GM19193 (cell line): Measurements from ENCODE around the gene NDUFA5.

Experiments
- POLR2A ChIP-seq: IDR thresholded peaks from 4 replicates; pipeline ENCODE4 v1.6.1; 2011; ENCODE audit not compliant: insufficient read depth, insufficient read length; ENCODE audit errors: extremely low read depth

NDUFA5 gene

GRCh38 chr7:123570390-123571182 is 13.0 kb upstream of the NDUFA5 start:
- no peak for TF ChIP-seq POLR2A

DNA sequence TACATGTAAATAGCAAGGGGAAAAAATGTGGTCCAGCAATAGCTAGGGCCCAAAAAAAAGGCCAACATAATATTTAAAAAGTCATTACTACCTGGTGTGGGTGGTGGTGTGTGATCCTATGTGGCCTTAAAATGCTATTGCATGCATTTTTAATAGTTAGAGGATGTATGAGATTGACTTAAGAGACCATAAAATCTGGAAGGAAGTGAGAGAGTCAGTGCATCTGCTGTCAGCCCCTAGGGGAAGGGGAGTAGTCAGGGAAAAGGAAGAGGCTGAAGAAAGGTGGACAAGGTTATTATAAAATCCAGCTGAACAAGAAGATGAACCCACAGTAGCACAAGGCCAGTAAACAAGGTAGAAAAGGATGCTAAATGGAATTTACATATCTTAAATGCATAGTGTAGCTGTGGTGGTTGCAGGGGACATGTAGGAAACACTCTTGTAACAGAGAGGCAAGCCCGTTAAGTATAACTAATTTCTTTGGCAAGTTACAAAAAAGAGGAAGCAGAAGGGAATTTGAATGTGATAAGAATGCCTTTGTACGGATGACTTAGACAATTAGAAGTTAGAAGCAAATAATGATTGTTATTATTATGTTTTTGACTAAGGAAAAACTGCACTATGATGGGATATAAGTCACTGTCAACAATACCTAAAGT is 11.9 kb upstream of the NDUFA5 start:
- TF ChIP-seq POLR2A, result no peak

DNA sequence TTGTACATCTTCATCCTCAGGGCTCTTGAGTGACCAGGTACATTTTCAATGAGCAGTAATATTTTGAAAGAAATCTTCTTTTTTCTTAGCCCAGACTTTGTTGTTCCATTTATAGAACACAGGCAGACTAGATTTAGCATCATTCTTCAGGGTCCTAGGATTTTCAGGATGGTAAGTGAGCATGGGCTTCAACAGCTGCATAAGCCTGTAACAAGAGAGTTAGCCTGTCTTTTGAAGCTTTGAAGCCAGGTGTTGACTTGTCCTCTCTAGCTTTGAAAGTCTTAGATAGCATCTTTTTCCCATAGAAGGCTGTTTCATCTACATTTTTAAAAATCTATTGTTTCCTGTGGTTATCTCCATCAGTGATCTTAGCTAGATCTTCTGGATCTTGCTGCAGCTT is 4.5 kb upstream of the NDUFA5 start:
- TF ChIP-seq POLR2A, result no peak

DNA sequence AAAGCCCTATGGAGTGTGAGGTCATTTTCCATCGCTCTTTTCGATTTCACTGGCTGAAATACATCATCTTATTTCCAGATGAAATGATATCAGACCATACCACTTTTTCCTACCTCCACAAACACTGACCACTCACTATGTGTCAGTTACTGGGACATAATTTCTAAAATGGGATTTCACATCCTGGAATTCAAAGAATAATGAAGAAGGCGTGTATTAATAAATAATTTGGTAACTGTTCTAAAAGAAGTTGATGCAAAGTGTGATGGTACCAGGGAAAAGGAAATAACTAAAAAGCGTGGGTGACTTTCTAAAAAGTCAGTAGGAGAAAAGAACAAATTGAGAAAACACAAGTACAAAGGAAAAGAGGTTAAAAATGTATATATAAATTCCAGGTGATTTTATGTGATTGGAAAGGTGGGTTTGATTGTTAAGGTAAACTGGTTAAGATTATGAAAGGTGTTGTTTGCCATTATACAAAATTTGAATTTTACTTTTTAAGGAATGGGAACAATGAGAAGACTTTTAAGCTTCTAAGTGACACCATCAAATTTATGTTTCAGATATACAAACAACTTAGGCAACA is 764 bp upstream of the NDUFA5 start:
- no peak for TF ChIP-seq POLR2A

GRCh38 chr7:123557016-123557397 is 611 bp downstream of the NDUFA5 start:
- TF ChIP-seq POLR2A, result no peak

DNA sequence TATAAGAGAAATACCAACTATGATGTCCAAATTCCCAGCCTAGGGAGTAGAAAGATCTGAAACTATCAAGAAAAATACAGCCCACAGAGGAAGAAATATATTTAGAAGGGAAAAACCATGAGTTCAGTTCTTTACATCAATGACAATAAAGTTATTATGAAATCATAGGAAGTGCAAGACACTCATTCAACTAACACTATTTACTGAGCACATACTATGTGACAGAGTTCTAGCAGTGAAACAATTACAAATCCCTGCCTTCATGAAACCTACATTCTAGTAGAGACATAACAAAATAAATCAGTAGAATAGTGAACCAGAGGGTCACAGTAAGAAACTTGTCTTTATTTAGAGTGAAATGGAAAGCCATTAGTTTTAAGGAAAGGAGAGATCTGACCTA is 2.1 kb downstream of the NDUFA5 start:
- no peak for TF ChIP-seq POLR2A

GRCh38 chr7:123553159-123553558 is 4.5 kb downstream of the NDUFA5 start:
- no peak for TF ChIP-seq POLR2A

DNA sequence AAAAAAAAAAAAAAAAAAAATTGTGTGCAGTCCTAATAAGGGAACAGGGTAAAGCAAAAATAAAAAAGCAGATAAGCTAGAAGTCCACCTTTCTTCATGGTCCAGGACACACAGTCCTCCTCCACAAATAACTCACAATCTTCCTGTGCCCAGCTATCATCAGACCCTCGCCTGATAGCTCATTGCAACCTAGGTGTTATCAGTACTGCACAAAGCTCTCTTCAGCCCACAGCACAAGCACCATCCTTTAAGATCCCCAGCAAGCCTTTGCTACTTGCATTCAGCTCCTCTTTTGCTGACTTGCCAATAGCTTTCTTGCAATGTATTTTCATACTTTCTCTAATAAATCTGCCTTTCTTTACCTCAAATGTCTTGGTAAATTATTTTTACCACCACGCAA is 5.0 kb downstream of the NDUFA5 start:
- TF ChIP-seq POLR2A, result no peak

DNA sequence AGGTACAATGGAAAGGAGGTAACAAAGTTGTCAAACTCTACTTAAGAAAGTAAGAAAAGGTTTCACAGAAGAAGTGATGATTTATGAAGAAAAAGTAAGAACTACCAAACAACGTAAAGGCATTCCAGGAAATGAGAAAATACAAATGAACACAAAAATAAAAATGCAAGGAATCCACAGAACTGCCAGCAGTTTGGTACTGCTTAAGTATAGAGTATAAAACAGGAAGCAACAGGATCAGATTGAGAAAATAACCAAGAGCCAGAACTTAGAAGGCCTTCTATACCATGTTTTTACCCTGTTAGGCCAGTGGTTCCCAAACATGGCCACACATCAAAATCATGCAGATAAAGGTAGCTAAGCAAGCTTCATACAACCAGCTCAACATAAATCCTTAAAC is 9.2 kb downstream of the NDUFA5 start:
- TF ChIP-seq POLR2A, result no peak

DNA sequence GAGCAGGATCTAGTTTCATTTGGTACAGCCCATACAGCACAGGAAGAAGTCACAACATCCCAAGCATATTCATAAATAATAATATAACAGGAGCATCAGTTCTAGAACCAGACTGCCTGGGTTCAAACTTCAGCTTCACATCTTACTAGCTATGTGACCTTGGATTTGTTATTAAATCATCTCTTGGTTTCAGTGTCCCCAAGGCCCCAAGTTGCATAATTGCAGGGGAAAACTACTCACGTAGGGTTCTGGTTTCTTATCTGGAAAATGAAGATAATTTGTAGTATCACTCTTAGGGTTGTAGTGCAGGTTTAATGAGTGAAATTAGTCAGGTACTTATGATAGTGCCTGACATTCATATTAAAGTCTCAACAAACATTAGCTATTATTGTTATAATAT is 17.7 kb downstream of the NDUFA5 start:
- TF ChIP-seq POLR2A, result no peak

DNA sequence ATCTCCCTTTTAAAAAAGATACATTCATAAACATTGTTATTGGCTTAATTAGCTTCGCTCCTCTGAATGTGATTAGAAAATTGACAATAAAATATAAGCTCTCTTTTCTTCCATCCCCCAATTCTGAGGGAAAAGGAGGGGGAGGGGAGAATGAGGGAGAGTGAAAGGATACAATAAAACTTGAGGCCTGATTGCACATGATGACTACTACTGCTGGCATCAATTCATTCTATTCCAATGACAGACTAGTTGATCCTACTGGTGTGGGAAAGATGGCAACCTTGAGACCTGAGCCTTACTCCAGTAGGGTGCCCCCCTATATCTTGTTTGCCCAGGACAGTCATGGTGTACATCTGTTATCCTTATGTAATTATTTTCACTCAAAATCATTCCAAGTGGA is 18.7 kb downstream of the NDUFA5 start:
- no peak for TF ChIP-seq POLR2A

GRCh38 chr7:123538189-123538714 is 19.4 kb downstream of the NDUFA5 start:
- TF ChIP-seq POLR2A, result no peak

- TF ChIP-seq POLR2A, result no peak
Observed at GRCh38 chr7:123537026-123537642, 20.5 kb downstream of the NDUFA5 start.

DNA sequence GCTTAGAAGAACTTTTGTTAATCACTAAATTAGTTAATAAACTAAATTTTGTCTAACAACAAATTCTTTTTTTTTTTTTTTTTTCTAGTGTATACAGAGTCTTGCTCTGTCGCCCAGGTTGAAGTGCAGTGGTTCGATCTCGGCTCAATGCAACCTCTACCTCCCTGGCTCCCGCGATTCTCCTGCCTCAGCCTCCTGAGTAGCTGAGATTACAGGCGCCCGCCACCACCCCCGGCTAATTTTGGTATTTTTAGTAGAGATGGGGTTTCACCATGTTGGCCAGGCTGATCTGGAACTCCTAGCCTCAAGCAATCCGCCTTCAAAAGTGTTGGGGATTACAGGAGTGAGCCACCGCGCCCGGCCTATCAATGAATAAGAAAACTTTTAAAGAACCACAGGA is 22.1 kb downstream of the NDUFA5 start:
- TF ChIP-seq POLR2A, result no peak
